Activated CD4-positive, alpha-beta T cell treated with anti-CD3 and anti-CD28 coated beads for 36 hours (primary cell): ENCODE results near the gene KLHL29. TPM values are rescaled to one million over a fixed set of nuclear protein-coding genes. Genes with fewer than 3 reads are reported as not detected.

Source experiments
- ATAC-seq: fragments of 200-7000 bp; cut with Tn5 transposase; one replicate; pipeline ENCODE4 v1.10.0; 2021; ENCODE audit warnings: mild to moderate bottlenecking, moderate library complexity
- CTCF ChIA-PET: fragments of 350-600 bp; sonication (Branson Sonifier 250); formaldehyde crosslinking; loops from one replicate; lab custom pipeline; 2021; ENCODE audit warnings: antibody characterized with exemption; lab: Charles Lee
- POLR2A ChIA-PET: fragments of 350-600 bp; sonication (Branson Sonifier 250); formaldehyde crosslinking; loops from one replicate; lab custom pipeline; 2021; ENCODE audit warnings: antibody characterized with exemption, inconsistent platforms; lab: Charles Lee
- DNase-seq: peaks from one replicate; pipeline ENCODE4 v3.0.0-alpha.2; 2020
- H3K27ac Mint-ChIP-seq: one replicate; pipeline ENCODE4 v1.8.0; 2021; ENCODE audit warnings: mixed read lengths
- H3K27me3 Mint-ChIP-seq: one replicate; pipeline ENCODE4 v1.8.0; 2021; ENCODE audit warnings: mixed read lengths
- H3K36me3 Mint-ChIP-seq: one replicate; pipeline ENCODE4 v1.8.0; 2021; ENCODE audit warnings: low read depth, mixed read lengths
- H3K4me1 Mint-ChIP-seq: one replicate; pipeline ENCODE4 v1.8.0; 2021; ENCODE audit warnings: mixed read lengths
- H3K4me3 Mint-ChIP-seq: one replicate; pipeline ENCODE4 v1.8.0; 2021; ENCODE audit warnings: mild to moderate bottlenecking, moderate library complexity, mixed read lengths
- H3K9me3 Mint-ChIP-seq: one replicate; pipeline ENCODE4 v1.8.0; 2021; ENCODE audit warnings: low read depth, mixed read lengths
- intact Hi-C, 2 experiments: fragments of 100-400 bp; cut with DNase I in 1 of 2; cut with micrococcal nuclease in 1 of 2; formaldehyde crosslinking; loops; one replicate each; pipeline versions ENCODE4 v1.14.2 to v1.15.1; 2022 to 2024; cut with DNase I, micrococcal nuclease
- total RNA-seq, 2 experiments: library from RNA; stranded (reverse); gene quantifications; one replicate each; pipeline ENCODE4 v1.2.3, GENCODE V29; 2021

Gene KLHL29
- total RNA-seq, 2 experiments from 2014 or later, result 1.7 to 2.0 TPM

DNA sequence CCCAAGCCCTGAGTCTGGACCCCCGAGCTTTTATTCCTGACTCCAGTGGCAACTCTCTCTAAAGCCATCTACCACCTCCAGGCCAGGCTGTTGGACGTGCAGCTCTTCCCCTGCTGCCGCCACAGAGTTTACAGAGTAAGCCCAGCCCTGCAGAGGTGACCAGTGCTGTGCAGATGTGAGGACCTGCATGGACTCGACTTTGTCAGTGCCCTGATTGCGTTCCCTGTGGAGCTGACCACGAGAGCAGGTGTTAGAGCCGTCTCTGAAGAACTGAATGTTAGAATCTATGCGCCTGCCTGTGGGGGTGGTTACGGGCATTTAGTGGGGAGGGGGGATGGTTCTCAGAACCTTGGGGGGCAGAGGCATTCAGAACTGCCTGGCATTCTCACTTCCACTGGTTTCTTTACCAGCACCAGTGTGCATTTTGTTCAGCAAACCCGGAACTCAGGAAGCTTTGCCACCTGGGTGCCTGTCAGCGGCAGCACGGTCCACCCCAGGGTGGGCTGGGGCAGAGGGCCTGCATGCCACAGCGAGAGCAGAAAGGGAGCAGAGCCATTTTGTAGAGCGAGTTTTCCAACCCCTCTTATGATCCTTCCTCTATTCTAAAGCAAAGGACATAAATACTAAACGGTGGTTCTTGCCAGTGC lies 137.9 kb downstream of the KLHL29 start:
- ChIA-PET POLR2A (interaction anchor here (0.6 kb wide), 1 partner anchor 136 kb away, joined by 7 read pairs; no protein-coding TSS in a partner anchor), CTCF (interaction anchor here (0.8 kb wide), 1 partner anchor 22 kb away, joined by 3 read pairs; no protein-coding TSS in a partner anchor)
- H3K27me3 Mint-ChIP-seq, result peaks cover 5% of the 10 kb centered on the region
- no peaks in the 10 kb centered on the region for H3K9me3 Mint-ChIP-seq
- H3K4me3 Mint-ChIP-seq, result no peak overlapping the region
- intact Hi-C loops, result no loop called here
- peaks cover 8% of the 10 kb centered on the region for H3K4me1 Mint-ChIP-seq
- no peaks in the 10 kb centered on the region for H3K36me3 Mint-ChIP-seq
- ATAC-seq (no peak), DNase-seq (no peak)
- no peak overlapping the region for H3K27ac Mint-ChIP-seq

DNA sequence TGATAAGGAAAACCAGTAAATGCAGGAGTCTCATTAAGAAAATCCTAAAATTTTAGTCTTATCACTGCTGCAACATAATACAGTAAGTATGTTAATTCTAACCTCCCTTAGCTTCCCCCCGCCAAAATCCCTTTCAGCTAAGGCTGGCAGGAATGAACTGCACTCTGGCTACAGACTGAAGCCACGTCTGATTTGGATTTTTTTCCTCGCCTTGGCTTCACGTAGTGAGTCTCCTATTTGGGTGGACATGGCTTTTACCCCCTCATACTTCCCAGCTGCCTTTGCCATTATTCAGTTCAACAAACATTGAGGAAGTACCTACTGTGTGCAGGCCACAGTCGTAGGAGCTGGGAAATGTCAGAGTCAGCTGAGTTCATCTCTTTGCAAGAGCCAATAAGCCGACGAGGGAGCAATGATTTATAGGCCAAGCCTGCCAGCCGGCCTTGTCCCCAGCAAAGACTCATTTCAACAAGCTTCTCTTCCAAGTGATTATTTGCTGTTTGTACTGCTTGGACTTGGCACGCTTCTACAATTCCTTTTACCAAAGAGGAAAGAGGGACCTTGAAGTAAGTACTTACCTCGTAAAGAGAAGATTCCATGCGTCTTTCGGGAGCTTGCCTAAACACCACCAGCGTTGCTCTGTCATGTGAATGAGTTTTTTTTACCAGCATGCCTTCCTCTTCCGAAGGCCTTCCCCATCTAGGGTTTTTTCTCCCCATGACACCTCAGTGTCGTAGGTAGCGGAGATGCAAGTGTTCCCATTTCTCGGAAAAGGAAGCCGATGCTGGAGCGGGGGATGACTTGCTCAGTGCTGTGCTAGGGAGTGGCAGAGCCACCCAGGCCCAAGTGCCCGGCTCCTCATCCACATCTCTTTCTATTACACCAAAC lies 138.6 kb downstream of the KLHL29 start:
- no peaks in the 10 kb centered on the region for H3K36me3 Mint-ChIP-seq
- ChIA-PET POLR2A (no interaction called here), CTCF (interaction anchor here (0.8 kb wide), 1 partner anchor 22 kb away, joined by 3 read pairs; no protein-coding TSS in a partner anchor)
- peaks cover 5% of the 10 kb centered on the region for H3K27me3 Mint-ChIP-seq
- intact Hi-C loops, result no loop called here
- H3K4me1 Mint-ChIP-seq, result peaks cover 8% of the 10 kb centered on the region
- H3K4me3 Mint-ChIP-seq, result no peak overlapping the region
- no peak for ATAC-seq
- no peaks in the 10 kb centered on the region for H3K9me3 Mint-ChIP-seq
- DNase-seq, result no peak
- no peak overlapping the region for H3K27ac Mint-ChIP-seq

DNA sequence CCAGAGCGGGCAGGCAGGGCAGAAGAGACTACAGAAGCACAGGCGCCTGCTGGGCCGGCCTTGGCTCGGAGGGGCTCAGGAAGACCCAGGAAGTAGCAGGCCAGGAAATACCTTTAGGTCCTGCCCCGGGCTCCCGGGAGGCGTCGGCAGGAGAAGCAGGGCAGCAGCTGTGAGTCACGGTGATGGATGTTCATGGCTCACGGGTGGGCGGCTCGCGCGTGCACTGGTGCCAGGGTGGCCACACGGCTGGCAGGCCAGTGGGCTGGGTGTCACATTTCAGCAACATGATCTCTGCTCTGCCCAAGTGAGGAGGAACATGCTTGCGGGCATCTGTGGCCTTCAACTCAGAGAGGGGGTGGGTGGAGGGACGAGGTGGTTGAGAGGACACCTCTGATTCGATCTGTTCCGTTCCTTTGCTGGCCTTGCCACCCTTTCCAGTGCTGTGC lies 139.3 kb downstream of the KLHL29 start:
- peaks cover 5% of the 10 kb centered on the region for H3K27me3 Mint-ChIP-seq
- POLR2A ChIA-PET, result no interaction called here
- CTCF ChIA-PET, result no interaction called here
- no peak for DNase-seq
- peaks cover 8% of the 10 kb centered on the region for H3K4me1 Mint-ChIP-seq
- H3K36me3 Mint-ChIP-seq, result no peaks in the 10 kb centered on the region
- intact Hi-C loops, result no loop called here
- no peak overlapping the region for H3K27ac Mint-ChIP-seq
- no peak for ATAC-seq
- H3K4me3 Mint-ChIP-seq, result no peak overlapping the region
- no peaks in the 10 kb centered on the region for H3K9me3 Mint-ChIP-seq

DNA sequence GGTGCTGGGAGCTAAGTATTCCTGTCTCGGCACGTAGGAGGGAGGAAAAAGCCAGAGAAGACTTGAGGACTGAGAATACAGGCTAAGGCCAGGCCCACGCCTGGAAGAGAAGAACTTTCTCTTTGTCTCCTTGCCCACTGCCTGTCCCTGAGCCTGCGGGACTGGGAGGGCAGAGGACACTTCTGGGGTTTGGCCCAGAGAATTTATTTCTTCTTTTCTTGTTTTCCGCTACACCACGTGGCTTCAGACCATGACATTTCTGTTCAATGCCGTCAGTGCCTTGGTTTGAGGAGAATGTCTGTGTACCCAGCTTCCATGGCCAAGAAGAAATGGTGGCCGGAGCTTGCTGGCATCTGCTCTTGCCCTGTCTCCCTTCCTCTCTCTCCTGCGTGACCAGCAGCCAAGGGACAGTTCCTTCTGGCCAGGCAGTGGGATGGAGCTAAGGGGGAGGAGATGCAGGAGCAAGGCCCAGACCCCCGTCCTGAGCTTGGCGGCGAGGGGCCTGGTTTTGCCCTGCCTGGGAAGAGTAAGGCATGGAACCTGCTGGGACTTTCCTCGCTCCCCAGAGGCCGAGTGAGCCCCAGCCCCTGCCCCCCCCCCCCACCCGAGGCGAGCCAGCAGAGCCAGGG lies 140.3 kb downstream of the KLHL29 start:
- POLR2A ChIA-PET, result interaction anchor here (0.5 kb wide), 1 partner anchor 490 kb away, joined by 7 read pairs; no protein-coding TSS in a partner anchor
- no peak overlapping the region for H3K4me3 Mint-ChIP-seq
- H3K36me3 Mint-ChIP-seq, result no peaks in the 10 kb centered on the region
- no peaks in the 10 kb centered on the region for H3K9me3 Mint-ChIP-seq
- intact Hi-C loops, result no loop called here
- H3K4me1 Mint-ChIP-seq, result peaks cover 8% of the 10 kb centered on the region
- DNase-seq (no peak), ATAC-seq (no peak)
- no peak overlapping the region for H3K27ac Mint-ChIP-seq
- CTCF ChIA-PET, result interaction anchor here (0.7 to 0.9 kb wide), 2 partner anchors 9 to 16 kb away, joined by 3 to 5 read pairs; no protein-coding TSS in a partner anchor
- H3K27me3 Mint-ChIP-seq, result peaks cover 5% of the 10 kb centered on the region

DNA sequence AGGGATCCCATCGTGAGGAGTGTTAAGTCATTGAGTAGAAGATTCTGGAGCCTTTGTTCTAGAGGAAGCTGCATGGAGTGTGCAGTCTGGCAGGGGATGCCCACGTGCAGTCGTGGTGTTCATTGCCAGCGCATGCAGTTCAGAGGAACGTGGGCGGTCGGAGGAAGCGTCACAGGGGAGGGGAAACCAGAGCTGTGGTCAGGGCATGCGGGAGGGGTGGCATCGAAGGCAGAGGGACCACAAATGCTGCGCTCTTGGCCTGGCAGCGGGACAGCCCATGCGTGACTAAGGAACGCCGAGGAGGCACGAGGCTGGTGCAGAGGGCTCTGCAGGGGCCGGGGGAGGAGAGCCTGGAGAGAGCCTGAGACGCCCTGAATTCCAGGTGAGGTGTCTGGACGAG lies 141.1 kb downstream of the KLHL29 start:
- Mint-ChIP-seq H3K27me3 (peaks cover 5% of the 10 kb centered on the region), H3K36me3 (no peaks in the 10 kb centered on the region), H3K27ac (no peak overlapping the region), H3K4me3 (no peak overlapping the region), H3K9me3 (no peaks in the 10 kb centered on the region), H3K4me1 (peaks cover 8% of the 10 kb centered on the region)
- DNase-seq, result peak; percentile 72
- ChIA-PET POLR2A (interaction anchor here (0.5 kb wide), 1 partner anchor 489 kb away, joined by 7 read pairs; no protein-coding TSS in a partner anchor), CTCF (interaction anchor here (0.9 kb wide), 1 partner anchor 10 kb away, joined by 5 read pairs; no protein-coding TSS in a partner anchor)
- intact Hi-C loops, result no loop called here
- peak; percentile 75 for ATAC-seq

DNA sequence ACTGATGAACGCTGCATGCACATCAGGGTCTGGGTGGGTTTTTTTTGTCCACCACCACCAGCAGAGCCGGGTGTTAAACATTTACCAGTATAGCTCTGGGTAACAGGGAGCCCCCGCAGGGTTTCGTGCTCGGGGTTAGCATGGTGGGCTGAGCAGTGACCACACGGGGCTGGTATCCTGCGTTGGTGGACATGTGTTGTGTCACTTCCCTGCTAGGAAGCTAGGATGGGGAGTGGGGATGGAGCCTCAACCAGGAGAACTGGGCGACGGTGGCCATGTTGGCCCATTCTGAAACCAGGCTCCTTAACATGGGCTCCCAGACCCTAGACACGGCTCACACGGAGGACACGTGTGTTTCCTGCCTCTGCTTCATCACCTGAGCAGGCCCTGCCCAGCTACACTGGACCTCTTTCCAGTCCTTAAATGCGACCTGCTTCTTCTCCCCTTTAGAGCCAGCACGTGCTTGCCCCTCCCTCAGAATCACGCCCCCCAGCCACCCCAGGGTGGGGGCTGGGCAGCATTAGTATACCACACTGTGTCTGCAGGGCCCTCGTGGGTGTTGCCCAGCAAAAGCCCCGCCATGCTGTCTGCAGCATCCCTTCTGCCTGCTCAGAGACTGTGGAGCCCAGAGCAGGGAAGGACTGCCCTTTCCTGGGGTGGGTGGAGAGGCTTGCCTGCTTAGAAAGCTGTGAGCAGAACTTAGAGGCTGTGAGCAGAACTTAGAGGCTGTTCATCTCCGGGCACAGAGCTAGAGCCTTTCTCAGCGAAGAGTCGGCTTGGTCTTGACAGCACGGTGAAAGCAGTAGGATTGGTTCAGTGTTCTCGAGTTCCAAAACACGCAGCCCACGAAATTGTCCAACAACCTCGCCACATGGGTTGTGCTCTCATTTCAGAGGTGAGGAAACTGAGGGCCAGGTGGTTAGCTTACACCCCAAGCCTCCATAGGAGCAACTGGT lies 142.1 kb downstream of the KLHL29 start:
- intact Hi-C loops, result no loop called here
- Mint-ChIP-seq H3K27me3 (peaks cover 5% of the 10 kb centered on the region), H3K4me3 (no peak overlapping the region), H3K9me3 (no peaks in the 10 kb centered on the region), H3K36me3 (no peaks in the 10 kb centered on the region), H3K4me1 (peaks cover 14% of the 10 kb centered on the region), H3K27ac (no peak overlapping the region)
- POLR2A ChIA-PET, result no interaction called here
- DNase-seq, result no peak
- CTCF ChIA-PET, result no interaction called here
- ATAC-seq, result no peak

DNA sequence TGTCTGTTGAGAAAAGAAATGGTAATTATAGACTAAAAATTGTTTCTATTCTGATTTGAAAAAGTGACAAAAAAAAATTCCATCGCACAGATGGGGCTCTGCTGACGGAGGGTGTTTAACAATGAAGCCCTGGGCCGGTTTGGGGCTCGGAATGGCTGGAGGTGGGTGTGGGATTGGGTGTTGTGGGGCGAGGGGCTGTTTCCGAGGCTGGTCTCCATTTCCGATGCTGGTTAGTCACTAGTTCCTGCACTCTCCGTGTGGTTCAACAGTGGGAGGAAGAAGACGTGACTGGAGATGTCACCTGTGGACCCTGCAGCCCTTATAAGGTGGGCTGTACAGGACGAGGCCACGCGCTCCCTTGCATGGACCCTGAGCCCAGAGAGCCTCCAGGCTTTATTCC lies 143.2 kb downstream of the KLHL29 start:
- no peak for ATAC-seq
- Mint-ChIP-seq H3K27ac (no peak overlapping the region), H3K36me3 (no peaks in the 10 kb centered on the region), H3K4me1 (peaks cover 24% of the 10 kb centered on the region), H3K9me3 (no peaks in the 10 kb centered on the region), H3K27me3 (peaks cover 5% of the 10 kb centered on the region), H3K4me3 (no peak overlapping the region)
- CTCF ChIA-PET, result no interaction called here
- intact Hi-C loops, result no loop called here
- DNase-seq, result no peak
- POLR2A ChIA-PET, result no interaction called here

DNA sequence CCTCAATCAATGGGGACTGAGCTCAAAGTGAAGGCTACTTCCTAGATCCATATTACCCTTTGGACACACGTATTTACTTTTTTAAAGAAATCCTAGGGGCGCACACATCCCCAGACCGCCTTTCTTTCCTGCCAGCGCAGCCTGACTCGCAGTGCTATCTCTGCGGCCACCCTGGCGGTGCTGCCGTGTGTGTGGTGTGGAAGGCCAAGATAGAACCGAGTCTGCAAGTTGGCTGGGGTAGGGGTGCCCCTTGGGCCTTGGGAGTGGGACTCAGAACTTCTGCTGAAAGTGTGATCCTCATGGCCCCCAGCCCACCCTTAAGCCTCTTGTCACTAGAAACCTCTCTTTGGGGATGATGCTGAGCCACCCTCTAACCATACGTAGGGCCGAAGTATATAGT lies 143.7 kb downstream of the KLHL29 start:
- Mint-ChIP-seq H3K9me3 (no peaks in the 10 kb centered on the region), H3K4me1 (peaks cover 29% of the 10 kb centered on the region), H3K27ac (no peak overlapping the region), H3K36me3 (no peaks in the 10 kb centered on the region), H3K4me3 (no peak overlapping the region), H3K27me3 (peaks cover 5% of the 10 kb centered on the region)
- ChIA-PET CTCF (no interaction called here), POLR2A (no interaction called here)
- ATAC-seq (no peak), DNase-seq (no peak)
- intact Hi-C loops, result no loop called here

DNA sequence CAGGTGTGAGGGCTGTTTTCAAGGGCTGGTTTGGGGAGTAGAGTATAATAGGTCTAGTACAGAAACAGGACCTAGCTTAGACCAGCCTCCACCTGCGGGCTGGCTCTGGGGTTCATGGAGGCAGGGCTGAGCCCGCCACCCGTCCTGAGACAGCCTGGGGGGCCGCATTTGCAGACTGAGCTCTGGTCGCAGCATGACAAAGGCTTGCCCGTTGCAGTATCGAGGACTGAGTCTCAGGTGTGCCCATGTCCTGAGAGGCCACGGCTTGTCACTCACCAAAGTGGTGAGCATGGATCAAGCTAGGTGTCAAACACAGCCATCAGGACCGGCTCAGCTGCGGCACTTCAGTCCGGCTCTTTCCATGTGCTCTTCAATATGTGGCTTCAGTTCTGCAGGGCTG lies 144.7 kb downstream of the KLHL29 start:
- Mint-ChIP-seq H3K36me3 (no peaks in the 10 kb centered on the region), H3K27ac (no peak overlapping the region), H3K4me1 (peaks cover 33% of the 10 kb centered on the region), H3K9me3 (no peaks in the 10 kb centered on the region), H3K27me3 (peaks cover 5% of the 10 kb centered on the region), H3K4me3 (no peak overlapping the region)
- intact Hi-C loops, result no loop called here
- ATAC-seq, result no peak
- DNase-seq, result no peak
- POLR2A ChIA-PET, result interaction anchor here (0.7 kb wide), 1 partner anchor 648 kb away, joined by 3 read pairs; no protein-coding TSS in a partner anchor
- CTCF ChIA-PET, result no interaction called here

DNA sequence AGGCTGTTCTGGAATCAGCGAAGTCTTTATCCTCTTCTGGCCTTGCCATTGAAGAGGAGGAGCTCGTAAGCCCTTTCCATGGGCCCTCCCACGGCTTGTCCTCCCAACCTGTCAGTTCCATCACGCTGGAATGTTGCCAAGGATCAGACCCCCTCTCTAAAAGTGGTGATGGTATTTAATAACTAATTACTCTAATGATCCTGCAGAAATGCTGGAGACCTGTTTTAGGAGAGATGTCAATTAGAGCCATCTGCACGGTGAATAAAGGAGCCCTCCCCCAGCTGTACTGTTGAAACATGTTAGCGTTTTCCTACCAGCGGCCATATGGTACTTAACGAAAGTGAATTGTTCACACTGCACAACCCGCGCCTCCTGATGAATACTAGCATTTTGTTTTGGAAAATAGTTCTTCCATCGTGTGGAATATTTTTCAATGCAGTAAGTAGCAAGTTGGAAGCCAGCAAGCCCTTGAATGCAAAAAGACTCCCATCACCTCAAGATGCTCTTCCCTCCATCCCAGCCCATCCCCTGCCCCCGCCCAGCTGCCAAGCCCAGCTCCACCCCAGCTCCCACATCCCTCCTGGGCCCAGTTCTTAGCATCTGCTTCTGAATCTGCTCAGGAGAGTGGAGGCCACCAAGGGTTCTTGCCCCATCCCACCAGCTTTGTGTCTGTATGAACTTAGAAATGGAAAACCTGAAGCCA lies 145.4 kb downstream of the KLHL29 start:
- Mint-ChIP-seq H3K9me3 (no peaks in the 10 kb centered on the region), H3K4me3 (no peak overlapping the region), H3K27me3 (peaks cover 5% of the 10 kb centered on the region), H3K4me1 (peaks cover 36% of the 10 kb centered on the region), H3K27ac (no peak overlapping the region), H3K36me3 (no peaks in the 10 kb centered on the region)
- no peak for ATAC-seq
- POLR2A ChIA-PET, result no interaction called here
- no peak for DNase-seq
- intact Hi-C loops, result no loop called here
- CTCF ChIA-PET, result no interaction called here
